BE2C (cell line): Measurements from ENCODE around the gene HCN2.

ENCODE experiments used
- DNase-seq: peaks from one replicate; pipeline ENCODE4 v3.0.0-alpha.2; 2020
- H3K27me3 ChIP-seq: fragments of 250-450 bp; sonication (Bioruptor Pico); 2 replicates; pipeline ENCODE4 v1.5.1; 2020; ENCODE audit warnings: mild to moderate bottlenecking
- H3K36me3 ChIP-seq: fragments of 250-450 bp; sonication (Bioruptor Pico); 2 replicates; pipeline ENCODE4 v1.5.1; 2020; ENCODE audit warnings: mild to moderate bottlenecking
- H3K4me1 ChIP-seq: fragments of 250-450 bp; sonication (Bioruptor Pico); 2 replicates; pipeline ENCODE4 v1.5.1; 2020
- H3K4me3 ChIP-seq: 2 replicates; pipeline ENCODE4 v1.5.1; 2011; ENCODE audit warnings: low read depth, low read length
- H3K9me3 ChIP-seq: fragments of 250-450 bp; sonication (Bioruptor Pico); 2 replicates; pipeline ENCODE4 v1.5.1; 2020
- CTCF ChIP-seq: IDR thresholded peaks from 2 replicates; pipeline ENCODE4 v1.5.1; 2012; ENCODE audit warnings: mild to moderate bottlenecking, low read depth, low read length

Gene HCN2

DNA sequence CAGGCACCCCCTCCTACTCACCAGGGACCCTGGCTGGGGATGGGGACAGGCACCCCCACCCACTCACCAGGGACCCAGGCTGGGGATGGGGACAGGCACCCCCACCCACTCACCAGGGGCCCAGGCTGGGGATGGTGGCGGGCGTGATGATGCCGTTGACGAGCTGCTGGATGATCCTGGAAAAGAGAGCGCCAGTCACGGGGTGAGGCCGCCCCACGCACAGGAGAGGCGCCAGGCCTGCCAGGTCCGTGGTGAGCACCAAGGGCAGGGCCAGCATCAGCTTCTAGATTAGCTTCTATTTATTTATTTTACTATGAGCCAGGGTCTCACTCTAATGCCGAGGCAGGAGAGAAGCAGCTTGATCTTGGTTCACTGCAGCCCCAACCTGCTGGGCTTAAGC is 60.4 kb downstream of the HCN2 start:
- H3K4me1 ChIP-seq = no peaks in the 10 kb centered on the region
- peaks cover 81% of the 10 kb centered on the region for H3K36me3 ChIP-seq
- H3K27me3 ChIP-seq = no peaks in the 10 kb centered on the region
- H3K9me3 ChIP-seq = no peaks in the 10 kb centered on the region
- no peak overlapping the region for H3K4me3 ChIP-seq
- no peak for DNase-seq
- no peak for TF ChIP-seq CTCF

- TF ChIP-seq CTCF = no peak
- no peak overlapping the region for H3K4me3 ChIP-seq
- no peaks in the 10 kb centered on the region for H3K9me3 ChIP-seq
- peaks cover 75% of the 10 kb centered on the region for H3K36me3 ChIP-seq
- no peak for DNase-seq
- no peaks in the 10 kb centered on the region for H3K27me3 ChIP-seq
- H3K4me1 ChIP-seq = no peaks in the 10 kb centered on the region
Observed at GRCh38 chr19:651114-651818, 61.6 kb downstream of the HCN2 start.

GRCh38 chr19:651991-652390 is 62.3 kb downstream of the HCN2 start:
- DNase-seq = no peak
- no peaks in the 10 kb centered on the region for H3K27me3 ChIP-seq
- TF ChIP-seq CTCF = no peak
- no peak overlapping the region for H3K4me3 ChIP-seq
- H3K9me3 ChIP-seq = no peaks in the 10 kb centered on the region
- H3K4me1 ChIP-seq = no peaks in the 10 kb centered on the region
- peaks cover 74% of the 10 kb centered on the region for H3K36me3 ChIP-seq

DNA sequence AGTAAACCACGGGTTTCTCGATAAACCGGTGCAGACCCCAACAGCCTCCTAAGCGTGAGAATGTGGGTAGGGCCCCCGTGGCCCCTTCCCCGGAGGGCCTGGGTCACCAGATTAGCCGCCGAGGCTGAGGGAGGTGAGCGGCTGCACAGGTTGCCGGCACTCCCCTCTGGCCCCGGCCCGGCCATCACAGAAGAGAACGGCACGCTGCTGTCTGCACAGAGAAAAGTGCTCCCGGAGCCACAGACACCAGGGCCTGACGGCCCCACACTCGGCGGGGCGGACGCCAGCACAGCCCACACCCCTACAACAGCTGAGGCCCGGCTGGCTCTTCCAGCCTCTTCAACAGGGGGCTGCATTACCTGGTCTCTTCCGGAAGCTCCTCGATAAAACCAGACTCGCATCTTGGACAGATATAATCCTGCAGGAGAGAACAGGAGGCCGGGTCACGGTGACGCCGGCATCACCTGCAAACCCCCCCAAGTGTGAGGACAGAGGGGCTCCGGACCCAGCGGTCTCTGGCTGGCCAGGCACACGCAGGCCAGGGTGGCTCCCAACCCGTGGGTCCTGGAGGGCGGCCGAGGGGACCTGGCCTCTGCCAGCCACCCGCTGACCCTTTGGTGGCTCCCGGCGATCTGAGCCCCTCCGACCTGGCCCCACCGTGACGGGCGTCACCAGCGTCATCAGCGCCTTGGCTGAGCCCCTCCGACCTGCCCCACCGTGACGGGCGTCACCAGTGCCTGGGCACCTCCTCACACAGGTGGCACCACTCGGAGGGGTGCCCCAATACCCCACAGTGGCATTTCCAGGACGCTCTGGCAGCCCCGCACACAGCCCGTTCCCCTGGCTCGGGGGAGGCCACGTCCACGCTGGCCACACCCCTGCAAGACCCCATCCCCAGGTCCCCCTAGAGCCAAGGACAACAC is 63.0 kb downstream of the HCN2 start:
- H3K36me3 ChIP-seq = peaks cover 72% of the 10 kb centered on the region
- no peak overlapping the region for H3K4me3 ChIP-seq
- DNase-seq = no peak
- H3K27me3 ChIP-seq = no peaks in the 10 kb centered on the region
- no peaks in the 10 kb centered on the region for H3K9me3 ChIP-seq
- no peak for TF ChIP-seq CTCF
- no peaks in the 10 kb centered on the region for H3K4me1 ChIP-seq

- Histone ChIP-seq H3K4me3 (no peak overlapping the region), H3K36me3 (peaks cover 73% of the 10 kb centered on the region), H3K27me3 (no peaks in the 10 kb centered on the region), H3K4me1 (no peaks in the 10 kb centered on the region), H3K9me3 (no peaks in the 10 kb centered on the region)
- no peak for DNase-seq
- no peak for TF ChIP-seq CTCF
Observed at GRCh38 chr19:653425-653824, 63.7 kb downstream of the HCN2 start.

DNA sequence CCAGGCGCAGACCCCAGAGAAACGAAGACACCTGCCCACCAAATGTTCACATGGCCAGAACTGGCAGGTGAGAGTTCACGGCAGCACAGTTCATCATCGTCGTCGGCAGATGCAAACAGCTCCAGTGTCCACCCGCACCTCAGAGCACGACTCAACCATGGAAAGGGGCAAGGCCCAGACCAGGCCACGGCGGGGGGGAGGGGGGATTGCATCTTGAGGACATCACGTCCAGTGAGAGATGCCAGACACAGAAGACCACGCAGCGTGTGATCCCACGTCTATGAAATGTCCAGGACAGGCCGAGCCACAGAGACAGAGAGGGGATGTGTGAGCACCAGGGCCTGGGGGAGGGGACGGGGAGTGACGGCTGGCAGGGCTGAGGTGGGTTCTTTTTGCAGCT is 66.0 kb downstream of the HCN2 start:
- no peak for DNase-seq
- no peak overlapping the region for H3K4me3 ChIP-seq
- H3K9me3 ChIP-seq = no peaks in the 10 kb centered on the region
- H3K4me1 ChIP-seq = no peaks in the 10 kb centered on the region
- H3K27me3 ChIP-seq = no peaks in the 10 kb centered on the region
- no peak for TF ChIP-seq CTCF
- H3K36me3 ChIP-seq = peaks cover 64% of the 10 kb centered on the region
